Nucleus accumbens (tissue), 56 donors: ENCODE measurements around the gene NUCB2.
A peak's percentile ranks its signal among the peaks of the same experiment; 100 is the strongest.
"Not testable (repeated sequence)": the region's sequence is repeated elsewhere in the genome, so short reads cannot be mapped to it uniquely, and the experiment has no call there.

ENCODE experiments used
- DNase-seq, 56 donors: peaks; one replicate each; lab custom pipeline; 2025; lab: John Stamatoyannopoulos, UW

Gene NUCB2

GRCh38 chr11:17276236-17277023 is at the start of gene NUCB2:
NUCB2 (plus strand) TSS chr11:17276739; CDS start chr11:17295324, 18,585 bp downstream.
- DNase-seq, result peak; percentile 78 to 99 (median 95)

GRCh38 chr11:17228186-17228925 is 48.2 kb upstream of the NUCB2 start:
- not testable (repeated sequence) for DNase-seq

- no peak for DNase-seq
Measured at GRCh38 chr11:17229481-17230152, 46.9 kb upstream of the NUCB2 start.

GRCh38 chr11:17230867-17231851 is 45.4 kb upstream of the NUCB2 start:
- no peak for DNase-seq

GRCh38 chr11:17233101-17233500 is 43.4 kb upstream of the NUCB2 start:
- DNase-seq, result no peak

GRCh38 chr11:17238377-17238776 is 38.2 kb upstream of the NUCB2 start:
- DNase-seq, result no peak

- DNase-seq, result not testable (repeated sequence)
Measured at GRCh38 chr11:17239927-17240326, 36.6 kb upstream of the NUCB2 start.

GRCh38 chr11:17240780-17241179 is 35.8 kb upstream of the NUCB2 start:
- DNase-seq, result no peak

- DNase-seq, result not testable (repeated sequence)
Measured at GRCh38 chr11:17242954-17243353, 33.6 kb upstream of the NUCB2 start.

- no peak for DNase-seq
Measured at GRCh38 chr11:17244046-17244445, 32.5 kb upstream of the NUCB2 start.

- DNase-seq, result no peak
Measured at GRCh38 chr11:17250561-17251350, 25.8 kb upstream of the NUCB2 start.

GRCh38 chr11:17252704-17253103 is 23.8 kb upstream of the NUCB2 start:
- DNase-seq, result no peak

- no peak for DNase-seq
Measured at GRCh38 chr11:17256512-17256911, 20.0 kb upstream of the NUCB2 start.

- DNase-seq, result no peak
Measured at GRCh38 chr11:17257196-17257595, 19.3 kb upstream of the NUCB2 start.

GRCh38 chr11:17258670-17259069 is 17.9 kb upstream of the NUCB2 start:
- no peak for DNase-seq

GRCh38 chr11:17259519-17259918 is 17.0 kb upstream of the NUCB2 start:
- DNase-seq, result no peak

GRCh38 chr11:17260020-17260419 is 16.5 kb upstream of the NUCB2 start:
- no peak for DNase-seq

GRCh38 chr11:17263769-17264168 is 12.8 kb upstream of the NUCB2 start:
- no peak for DNase-seq

- DNase-seq, result peak in 15 of 56 donors; percentile 2 to 46 (median 12)
Measured at GRCh38 chr11:17266781-17267180, 9.8 kb upstream of the NUCB2 start.
